GM19099 (cell line): ENCODE data around the gene SOHLH1.

Experiments used
- POLR2A ChIP-seq: IDR thresholded peaks from 3 replicates; pipeline ENCODE4 v1.6.1; 2011; ENCODE audit warnings: low read depth; ENCODE audit not compliant: insufficient read length; ENCODE audit errors: extremely low read depth

SOHLH1 gene

DNA sequence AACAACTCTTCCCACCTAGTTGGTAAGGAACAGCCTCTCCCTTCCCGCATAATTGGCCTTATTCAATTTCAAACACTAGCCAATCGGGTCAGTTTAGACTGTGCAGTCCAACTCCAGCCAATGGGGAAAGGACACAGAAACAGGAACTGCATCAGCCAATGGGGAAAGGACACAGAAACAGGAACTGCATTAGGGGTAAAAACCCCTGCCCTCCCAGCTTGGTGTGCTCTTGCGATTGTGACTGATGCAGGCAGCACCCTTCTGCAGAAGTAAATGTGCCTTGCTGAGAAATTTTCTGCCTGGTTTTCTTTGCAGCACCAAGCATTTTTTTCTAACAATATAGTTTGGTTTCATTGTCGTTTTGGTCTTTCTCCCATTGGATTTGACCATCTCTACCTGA, 51.4 kb downstream of the SOHLH1 start:
- TF ChIP-seq POLR2A: no peak

DNA sequence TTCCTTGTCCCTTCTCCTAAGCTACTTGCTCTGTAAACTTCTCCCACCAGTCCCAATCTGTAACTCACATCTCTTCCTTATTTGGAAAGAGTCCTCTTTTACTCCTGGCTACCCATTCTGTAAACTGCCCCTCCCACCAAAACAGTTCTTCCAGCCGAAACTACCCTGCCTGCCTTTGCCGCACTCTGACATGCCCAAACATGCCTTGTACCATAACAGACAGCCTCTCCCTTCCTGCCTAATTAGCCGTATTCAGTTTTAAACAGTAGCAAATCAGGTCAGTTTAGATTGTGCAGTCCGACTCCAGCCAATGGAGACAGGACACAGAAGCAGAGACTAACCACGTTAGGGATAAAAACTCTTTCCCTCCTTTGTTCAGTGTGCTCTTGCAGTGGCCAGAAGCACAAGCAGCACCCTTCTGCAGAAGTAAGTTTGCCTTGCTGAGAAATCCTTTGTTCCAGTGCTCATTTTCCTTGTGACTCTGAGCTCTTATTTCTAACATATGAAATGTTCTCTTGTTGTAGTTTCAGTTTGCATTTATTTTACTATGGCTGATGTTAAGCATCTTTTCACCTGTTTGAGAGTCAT, 54.6 kb downstream of the SOHLH1 start:
- TF ChIP-seq POLR2A: no peak
